Natural killer cell (primary cell): ENCODE measurements around the gene RDH13. TPM values are rescaled to one million over a fixed set of nuclear protein-coding genes. Genes with fewer than 3 reads are reported as not detected.

Source experiments
- ATAC-seq, 3 donors: fragments of 150-1000 bp in 2 of 3; fragments of 200-7000 bp in 1 of 3; cut with Tn5 transposase; 1 replicate in 1 of 3; 2 replicates in 2 of 3; pipeline ENCODE4 v1.10.0; 2021; ENCODE audit warnings: mild to moderate bottlenecking in 2 of 3, moderate library complexity in 2 of 3
- DNase-seq, 2 donors: peaks; one replicate each; pipeline versions ENCODE4 v3.0.0 to v3.0.0-alpha.2; 2013 to 2021; ENCODE audit warnings: mixed read lengths in 1 of 2
- H3K27ac ChIP-seq: one replicate; pipeline ENCODE4 v1.5.1; 2013; ENCODE audit warnings: mild to moderate bottlenecking, low read length
- H3K27me3 ChIP-seq: one replicate; pipeline ENCODE4 v1.6.1; 2013; ENCODE audit warnings: low read length; ENCODE audit not compliant: control insufficient read depth, insufficient read depth
- H3K36me3 ChIP-seq: one replicate; pipeline ENCODE4 v1.6.1; 2013; ENCODE audit warnings: low read length; ENCODE audit not compliant: control insufficient read depth, insufficient read depth
- H3K4me1 ChIP-seq: one replicate; pipeline ENCODE4 v1.6.1; 2013; ENCODE audit warnings: low read length; ENCODE audit not compliant: control insufficient read depth, insufficient read depth
- H3K4me3 ChIP-seq: one replicate; pipeline ENCODE4 v1.5.1; 2013; ENCODE audit warnings: low read length
- H3K9me3 ChIP-seq: one replicate; pipeline ENCODE4 v1.6.1; 2013; ENCODE audit warnings: low read length; ENCODE audit not compliant: control insufficient read depth, insufficient read depth
- H3K27ac Mint-ChIP-seq, 2 donors: one replicate each; pipeline ENCODE4 v1.8.0; 2022; ENCODE audit warnings: mild to moderate bottlenecking in 2 of 2, mixed read lengths in 2 of 2, moderate library complexity in 1 of 2
- H3K27me3 Mint-ChIP-seq, 2 donors: one replicate each; pipeline ENCODE4 v1.8.0; 2022; ENCODE audit warnings: low read depth in 2 of 2, mixed read lengths in 2 of 2
- H3K36me3 Mint-ChIP-seq: one replicate; pipeline ENCODE4 v1.8.0; 2022; ENCODE audit warnings: mixed read lengths
- H3K4me1 Mint-ChIP-seq, 2 donors: one replicate each; pipeline ENCODE4 v1.8.0; 2022; ENCODE audit warnings: mixed read lengths in 2 of 2
- H3K4me3 Mint-ChIP-seq: one replicate; pipeline ENCODE4 v1.8.0; 2022; ENCODE audit warnings: mild to moderate bottlenecking, moderate library complexity, mixed read lengths
- H3K9me3 Mint-ChIP-seq, 2 donors: one replicate each; pipeline ENCODE4 v1.8.0; 2022; ENCODE audit warnings: mixed read lengths in 2 of 2
- CTCF ChIP-seq: fragments of 200-600 bp; IDR thresholded peaks from one replicate; pipeline ENCODE4 v1.8.0; 2022; ENCODE audit warnings: antibody characterized with exemption
- WGBS: methylation state at CpG from one replicate; pipeline ENCODE4 v1.1.7; 2013; ENCODE audit warnings: missing lambda C conversion rate; ENCODE audit not compliant: insufficient coverage; 5-methylcytosine and 5-hydroxymethylcytosine counted together
- intact Hi-C: fragments of 100-400 bp; cut with micrococcal nuclease; formaldehyde crosslinking; loops from one replicate; pipeline ENCODE4 v1.14.2; 2022
- total RNA-seq, 4 donors: library from RNA; stranded (reverse); fragments of 120-200 nt in 1 of 4; gene quantifications; one replicate each; pipeline versions ENCODE4 v1.2.3 to v1.2.4, GENCODE V29; 2013 to 2022

Gene RDH13
- total RNA-seq, 3 donors from 2014 or later (not counting 1 experiment from before 2014, with no cell fraction given) = 18.2 to 25.3 (median 19.3) TPM

DNA sequence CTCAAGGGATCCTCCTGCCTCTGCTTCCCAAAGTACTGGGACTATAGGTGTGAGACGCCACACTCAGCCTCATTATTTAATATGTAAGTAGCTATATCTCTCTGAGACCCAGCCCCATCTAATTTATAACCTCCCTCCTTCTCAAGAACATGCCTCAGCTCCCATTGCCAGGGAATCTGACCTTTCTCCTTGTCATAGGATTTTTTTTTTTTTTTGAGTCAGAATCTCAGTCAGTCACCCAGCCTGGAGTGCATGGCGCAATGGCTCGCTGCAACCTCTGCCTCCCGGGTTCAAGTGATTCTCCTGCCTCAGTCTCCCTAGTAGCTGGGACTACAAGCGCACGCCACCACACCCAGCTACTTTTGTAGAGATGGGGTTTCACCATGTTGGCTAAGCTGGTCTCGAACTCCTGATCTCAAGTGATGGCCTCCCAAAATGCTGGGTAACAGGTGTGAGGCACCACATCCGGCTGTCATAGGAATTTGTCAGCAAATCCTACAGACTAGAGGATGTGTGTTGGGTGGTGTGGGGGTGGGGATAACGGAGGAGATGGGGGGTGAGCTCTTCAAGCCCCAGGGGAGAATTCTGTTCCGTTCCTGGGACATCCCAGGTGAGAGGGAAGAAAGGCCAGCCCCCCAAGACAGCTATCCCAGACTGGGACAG lies 7.6 kb upstream of the RDH13 start:
- Mint-ChIP-seq H3K27me3 (peaks cover 40 to 52% of the 10 kb centered on the region in 2 donors), H3K4me3 (no peak overlapping the region), H3K9me3 (no peaks in the 10 kb centered on the region), H3K4me1 (peaks cover 9% of the 10 kb centered on the region in 2 donors), H3K36me3 (no peaks in the 10 kb centered on the region), H3K27ac (no peak overlapping the region)
- Histone ChIP-seq H3K4me3 (no peak overlapping the region), H3K9me3 (no peaks in the 10 kb centered on the region), H3K27ac (no peak overlapping the region), H3K27me3 (peaks cover 30% of the 10 kb centered on the region), H3K4me1 (peaks cover 12% of the 10 kb centered on the region), H3K36me3 (no peaks in the 10 kb centered on the region)
- no peak for TF ChIP-seq CTCF
- no peak for DNase-seq
- no peak for ATAC-seq
- intact Hi-C loops = no loop called here
- 84% methylated on average over 9 of the region's 10 CpGs for WGBS

DNA sequence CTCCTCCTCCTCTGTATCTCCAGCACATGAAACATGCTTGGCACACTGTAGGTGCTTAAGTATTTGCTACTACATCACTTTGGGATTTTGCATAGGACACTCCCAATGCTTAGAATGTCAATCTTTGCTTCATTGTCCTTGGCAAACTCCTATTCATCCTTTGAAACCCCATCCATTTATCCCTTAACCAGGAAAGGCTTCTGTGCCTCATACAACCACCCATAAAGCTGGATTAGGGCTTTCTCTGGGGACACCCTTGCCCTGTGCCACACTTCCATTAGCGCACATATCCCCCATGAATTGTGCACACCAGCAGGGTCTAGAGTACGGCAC lies 6.9 kb upstream of the RDH13 start:
- no peaks in the 10 kb centered on the region for H3K9me3 Mint-ChIP-seq
- Histone ChIP-seq H3K36me3 (no peaks in the 10 kb centered on the region), H3K27ac (no peak overlapping the region), H3K4me3 (no peak overlapping the region), H3K4me1 (peaks cover 10% of the 10 kb centered on the region), H3K9me3 (no peaks in the 10 kb centered on the region), H3K27me3 (peaks cover 30% of the 10 kb centered on the region)
- intact Hi-C loops = no loop called here
- H3K27me3 Mint-ChIP-seq = peaks cover 40 to 52% of the 10 kb centered on the region in 2 donors
- H3K4me1 Mint-ChIP-seq = peaks cover 9% of the 10 kb centered on the region in 2 donors
- 100% methylated on average over 2 of the region's 2 CpGs for WGBS
- TF ChIP-seq CTCF = no peak
- DNase-seq (no peak), ATAC-seq (no peak)
- H3K4me3 Mint-ChIP-seq = peak overlapping the region; percentile 30
- peak overlapping the region; percentile 10 to 64 for H3K27ac Mint-ChIP-seq
- no peaks in the 10 kb centered on the region for H3K36me3 Mint-ChIP-seq

DNA sequence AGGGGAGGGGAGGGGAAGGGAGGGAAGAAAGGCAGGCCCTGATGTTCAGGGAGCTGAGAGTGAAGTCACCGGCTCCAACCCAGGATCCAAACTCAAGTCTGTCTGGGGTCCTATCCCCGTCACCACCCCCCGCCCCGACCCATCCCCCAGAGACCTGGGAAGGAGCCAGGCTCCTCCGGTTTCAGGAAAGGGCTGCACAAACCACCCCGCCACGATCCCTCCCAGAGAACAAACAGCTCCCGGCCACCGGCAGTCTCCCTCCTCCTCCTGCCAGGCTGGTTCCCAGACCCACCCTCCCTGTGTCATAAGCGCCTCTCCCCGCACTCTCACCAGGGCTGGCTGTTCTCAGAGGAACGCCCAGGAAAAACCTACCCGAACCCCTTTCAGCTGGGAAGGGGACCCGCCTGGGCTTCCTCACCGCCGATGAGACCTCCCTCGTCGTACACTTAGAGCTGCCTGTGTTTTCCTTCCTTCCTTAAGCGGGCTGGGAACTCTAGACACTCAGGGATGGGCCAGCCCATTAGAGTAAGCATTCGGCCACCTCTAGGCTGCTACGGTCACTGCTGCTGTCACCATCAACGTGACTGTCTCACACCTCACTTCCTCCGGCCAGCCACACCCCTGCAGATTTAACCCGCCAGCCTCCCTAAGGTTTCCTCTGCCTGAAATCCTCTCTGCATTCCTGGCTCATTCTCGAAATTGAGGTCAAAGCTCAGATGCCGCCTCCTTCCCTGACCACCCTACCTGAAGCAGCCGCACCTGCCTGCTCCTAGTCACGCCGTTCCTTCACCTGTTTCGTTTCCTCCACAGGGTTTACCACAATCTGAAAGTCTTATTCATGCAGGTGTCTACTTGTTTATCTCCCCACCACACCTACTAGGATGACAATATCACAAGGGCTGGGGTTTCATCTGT lies 6.3 kb upstream of the RDH13 start:
- Histone ChIP-seq H3K4me3 (no peak overlapping the region), H3K36me3 (no peaks in the 10 kb centered on the region), H3K27me3 (peaks cover 30% of the 10 kb centered on the region), H3K4me1 (peaks cover 10% of the 10 kb centered on the region), H3K9me3 (no peaks in the 10 kb centered on the region), H3K27ac (no peak overlapping the region)
- Mint-ChIP-seq H3K9me3 (no peaks in the 10 kb centered on the region), H3K4me1 (peaks cover 9% of the 10 kb centered on the region in 2 donors), H3K4me3 (peak overlapping the region; percentile 30), H3K27me3 (peaks cover 40 to 51% of the 10 kb centered on the region in 2 donors), H3K36me3 (no peaks in the 10 kb centered on the region), H3K27ac (peak overlapping the region; percentile 10 to 64)
- no peak for TF ChIP-seq CTCF
- DNase-seq (no peak), ATAC-seq (peak; percentile 80 to 83 (median 80))
- 6% methylated on average over 30 of the region's 30 CpGs for WGBS
- intact Hi-C loops = no loop called here
